Measurements from ENCODE around the gene TBKBP1.
"Not testable (repeated sequence)": the region's sequence is repeated elsewhere in the genome, so short reads cannot be mapped to it uniquely, and the experiment has no call there.

The TBKBP1 gene

DNA sequence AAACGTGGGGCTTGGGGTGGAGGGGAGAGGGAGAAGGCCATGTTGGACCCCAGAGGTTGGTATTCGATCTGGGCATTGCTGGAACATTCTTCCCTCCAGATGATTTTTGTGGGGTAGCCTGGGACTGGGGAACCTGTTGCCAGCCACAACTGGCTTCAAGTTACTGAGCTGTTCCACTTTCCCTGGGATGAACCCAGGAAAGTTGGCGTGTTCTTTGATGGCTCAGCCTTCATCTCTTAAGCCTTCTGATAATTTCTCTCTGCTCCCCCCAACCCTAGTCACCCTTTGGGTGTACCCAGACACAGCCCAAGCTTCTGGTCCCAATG lies 41.1 kb downstream of the TBKBP1 start:
- no peak for DNase-seq

DNA sequence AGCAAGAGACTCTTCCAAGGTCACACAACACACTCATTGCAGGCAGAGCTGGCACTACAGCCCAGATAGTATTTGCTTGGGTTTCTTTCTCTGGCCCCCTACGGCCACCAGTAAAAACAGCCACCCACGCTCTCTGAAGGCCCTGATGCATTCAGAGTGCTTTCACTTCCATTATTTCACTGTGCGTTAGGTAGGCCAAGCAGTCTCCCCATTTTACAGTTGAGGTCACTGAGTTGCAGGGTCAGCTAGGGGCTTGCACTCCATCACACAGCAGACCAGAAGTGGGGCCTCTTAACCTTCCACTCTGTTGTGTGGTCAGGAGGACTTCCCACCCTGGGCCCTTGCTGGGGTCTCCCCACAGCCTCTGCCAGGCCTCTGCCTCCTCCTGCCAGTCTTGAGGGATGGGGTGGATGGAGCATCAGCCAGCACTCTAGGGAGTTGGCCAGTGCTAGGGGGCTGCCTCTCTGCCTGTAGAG lies 41.6 kb downstream of the TBKBP1 start:
- peak; percentile 37 for DNase-seq

DNA sequence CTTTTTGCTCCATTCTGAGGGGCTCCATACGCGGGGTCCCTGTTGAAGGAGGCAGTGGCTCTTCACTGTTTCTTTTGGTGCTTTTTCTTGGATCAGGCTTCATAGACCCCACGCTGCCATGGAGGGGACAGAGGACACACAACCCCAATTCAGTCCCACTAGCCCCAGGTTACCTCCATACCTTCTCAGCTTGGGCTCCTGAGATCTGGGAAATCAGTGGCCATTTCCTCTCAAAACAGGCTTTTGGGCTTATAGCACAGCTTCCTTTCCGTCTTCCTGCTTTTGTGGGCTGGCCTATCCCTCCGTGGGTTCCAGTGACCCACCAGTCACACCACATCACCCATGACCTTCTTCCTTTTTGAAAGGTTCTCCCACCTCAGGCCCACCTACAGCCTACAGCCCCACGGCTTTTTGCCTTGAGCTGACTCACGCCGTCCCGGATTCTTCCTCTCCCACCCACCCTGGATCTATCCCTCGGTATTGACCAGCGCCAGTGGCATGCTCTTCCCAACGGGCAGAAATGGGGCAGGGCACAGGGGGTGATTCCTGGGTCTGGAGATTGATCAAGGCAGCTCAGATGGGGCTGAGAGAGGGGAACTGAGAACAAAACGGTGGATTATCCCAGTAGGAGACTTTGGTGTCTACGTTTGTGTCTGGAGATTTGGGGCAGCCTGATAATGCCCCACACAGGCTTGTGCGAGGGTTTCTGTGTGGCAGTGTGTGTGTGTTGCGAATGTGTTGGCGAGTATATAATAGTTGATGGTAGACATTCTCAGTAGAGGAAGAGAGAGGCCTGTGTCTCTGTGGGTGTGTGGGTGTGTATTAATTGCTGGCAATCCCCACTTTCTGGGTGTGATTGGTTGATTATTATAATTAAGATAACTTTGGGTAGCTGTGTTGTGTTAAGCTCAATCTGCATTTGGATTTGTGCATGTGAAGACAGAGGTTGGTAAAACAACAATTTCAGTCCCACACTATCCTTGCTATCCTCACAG lies 42.8 kb downstream of the TBKBP1 start:
- no peak for DNase-seq

DNA sequence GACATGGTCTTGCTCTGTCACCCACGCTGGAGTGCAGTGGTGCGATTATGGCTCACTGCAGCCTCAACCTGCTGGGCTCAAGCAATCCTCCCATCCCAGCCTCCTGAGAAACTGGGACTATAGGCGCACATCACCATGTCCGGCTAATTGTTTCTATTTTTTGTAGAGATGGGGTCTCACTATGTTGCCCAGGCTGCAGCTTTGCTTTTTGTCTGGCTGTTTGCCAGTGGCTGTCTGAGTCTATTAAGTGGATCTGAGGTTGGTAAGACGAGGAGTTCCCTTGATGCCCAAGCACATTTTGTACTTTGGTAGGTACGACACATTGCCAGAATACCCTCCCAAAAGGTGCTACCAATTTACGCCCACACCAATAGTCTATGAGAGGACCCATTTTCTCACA lies 44.2 kb downstream of the TBKBP1 start:
- no peak for DNase-seq

DNA sequence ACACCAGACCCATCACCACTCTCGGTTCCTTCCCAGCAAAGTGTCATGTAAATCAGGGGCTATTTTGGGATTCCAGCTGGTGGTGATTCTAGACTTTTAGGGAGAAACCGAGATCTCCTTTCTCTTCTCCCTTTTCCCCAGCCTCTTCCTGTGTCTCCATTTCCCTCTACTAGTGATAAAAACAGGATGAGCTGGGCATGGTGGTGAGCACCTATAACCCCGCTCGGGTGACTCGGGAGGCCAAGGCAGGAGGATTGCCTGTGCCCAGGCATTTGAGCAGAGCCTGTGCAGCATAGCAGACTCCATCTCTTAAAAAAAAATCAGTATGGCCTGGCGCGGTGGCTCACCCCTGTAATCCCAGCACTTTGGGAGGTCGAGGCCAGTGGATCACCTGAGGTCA lies 45.2 kb downstream of the TBKBP1 start:
- DNase-seq: no peak

DNA sequence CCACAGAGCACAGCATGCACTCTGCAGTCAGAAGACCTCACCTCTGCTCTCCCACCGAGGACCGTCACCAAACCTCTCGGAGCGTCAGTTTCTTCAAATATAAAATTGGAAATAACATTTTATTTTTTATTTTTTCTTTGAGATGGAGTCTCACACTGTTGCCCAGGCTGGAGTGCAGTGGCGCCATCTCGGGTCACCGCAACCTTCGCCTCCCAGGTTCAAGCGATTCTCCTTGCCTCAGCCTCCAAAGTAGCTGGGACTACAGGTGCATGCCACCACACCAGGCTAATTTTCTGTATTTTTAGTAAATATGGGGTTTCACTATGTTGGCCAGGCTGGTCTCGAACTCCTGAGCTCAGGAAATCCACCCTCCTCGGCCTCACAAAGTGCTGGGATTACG lies 46.0 kb downstream of the TBKBP1 start:
- DNase-seq: not testable (repeated sequence)

DNA sequence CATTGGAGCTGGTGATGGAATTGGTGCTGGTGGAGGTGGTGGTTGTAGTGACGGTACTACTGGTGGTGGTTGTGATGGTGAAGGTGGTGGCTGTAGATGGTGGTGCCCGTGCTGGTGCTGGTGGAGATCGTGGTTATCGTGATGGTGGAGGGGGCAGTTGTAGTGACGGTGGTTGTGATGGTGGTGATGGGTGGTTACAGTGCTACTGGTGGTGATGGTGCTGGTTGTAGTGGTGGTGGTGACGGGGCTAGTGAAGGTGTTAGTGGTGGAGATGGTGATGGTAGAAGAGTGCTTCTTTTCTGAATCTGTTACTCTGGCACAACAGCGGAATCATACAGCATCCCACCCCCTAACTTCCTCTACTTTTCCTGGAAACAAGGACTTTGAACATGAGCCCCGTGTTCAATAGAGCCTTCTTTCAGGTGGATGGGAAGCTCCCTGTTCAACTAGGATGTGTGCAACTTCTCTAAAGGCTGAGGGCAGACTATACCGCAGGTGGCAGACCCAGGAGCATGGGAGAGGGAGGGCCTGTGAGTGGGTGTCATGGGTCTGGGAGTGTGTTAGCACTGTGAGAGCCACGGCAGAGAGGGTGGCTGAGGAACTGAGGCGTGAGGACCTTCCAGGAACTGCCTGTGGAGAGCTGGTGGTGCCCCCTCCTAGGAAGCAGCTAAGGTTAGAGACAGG lies 47.3 kb downstream of the TBKBP1 start:
- DNase-seq: no peak

DNA sequence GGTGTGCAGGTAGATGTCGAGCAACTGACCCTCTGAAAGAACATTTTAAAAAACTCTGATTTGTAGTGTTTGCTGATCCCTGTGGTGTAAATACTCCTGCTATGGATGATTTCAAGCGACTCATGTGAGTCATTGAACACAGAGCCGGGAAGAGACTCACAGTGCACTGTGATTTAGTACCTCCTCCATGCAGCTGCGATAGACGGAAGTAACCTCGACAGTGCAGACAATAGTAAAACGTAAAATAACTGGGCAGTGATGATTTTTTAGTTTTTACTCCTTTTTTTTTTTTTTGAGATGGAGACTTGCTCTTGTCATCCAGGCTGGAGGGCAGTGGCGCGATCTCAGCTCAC lies 47.8 kb downstream of the TBKBP1 start:
- no peak for DNase-seq

DNA sequence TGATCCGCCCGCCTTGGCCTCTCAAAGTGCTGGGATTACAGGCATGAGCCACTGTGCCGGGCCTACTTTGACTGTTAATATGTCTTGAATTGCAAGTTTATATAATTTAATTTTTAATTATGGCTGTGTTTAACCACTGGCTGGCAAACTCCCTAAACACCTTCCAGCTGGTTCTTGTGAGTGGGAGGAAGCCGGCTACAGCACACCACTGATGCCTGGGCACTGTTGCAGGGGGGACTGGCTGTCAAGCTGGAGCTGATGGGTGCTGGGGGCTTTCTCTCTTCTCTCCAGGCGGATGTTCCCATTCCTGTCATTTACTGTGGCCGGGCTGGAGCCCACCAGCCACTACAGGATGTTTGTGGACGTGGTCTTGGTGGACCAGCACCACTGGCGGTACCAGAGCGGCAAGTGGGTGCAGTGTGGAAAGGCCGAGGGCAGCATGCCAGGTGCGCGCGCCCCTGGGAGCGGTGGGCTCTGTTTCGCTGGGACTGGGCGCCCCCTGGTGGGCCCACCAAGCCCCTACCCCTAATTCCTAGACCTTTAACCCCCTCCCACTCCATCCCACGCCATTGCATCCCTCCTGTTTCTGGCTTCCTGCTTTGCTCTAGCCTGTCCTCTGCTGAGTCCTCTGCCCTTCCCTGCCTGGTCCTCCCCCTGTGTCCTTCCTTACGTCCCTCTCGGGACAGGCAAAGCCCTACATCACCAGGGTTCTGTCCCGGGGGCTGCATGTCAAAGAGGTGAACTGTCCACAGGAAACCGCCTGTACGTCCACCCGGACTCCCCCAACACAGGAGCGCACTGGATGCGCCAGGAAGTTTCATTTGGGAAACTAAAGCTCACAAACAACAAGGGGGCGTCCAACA lies 48.6 kb downstream of the TBKBP1 start:
- peak; percentile 77 for DNase-seq

DNA sequence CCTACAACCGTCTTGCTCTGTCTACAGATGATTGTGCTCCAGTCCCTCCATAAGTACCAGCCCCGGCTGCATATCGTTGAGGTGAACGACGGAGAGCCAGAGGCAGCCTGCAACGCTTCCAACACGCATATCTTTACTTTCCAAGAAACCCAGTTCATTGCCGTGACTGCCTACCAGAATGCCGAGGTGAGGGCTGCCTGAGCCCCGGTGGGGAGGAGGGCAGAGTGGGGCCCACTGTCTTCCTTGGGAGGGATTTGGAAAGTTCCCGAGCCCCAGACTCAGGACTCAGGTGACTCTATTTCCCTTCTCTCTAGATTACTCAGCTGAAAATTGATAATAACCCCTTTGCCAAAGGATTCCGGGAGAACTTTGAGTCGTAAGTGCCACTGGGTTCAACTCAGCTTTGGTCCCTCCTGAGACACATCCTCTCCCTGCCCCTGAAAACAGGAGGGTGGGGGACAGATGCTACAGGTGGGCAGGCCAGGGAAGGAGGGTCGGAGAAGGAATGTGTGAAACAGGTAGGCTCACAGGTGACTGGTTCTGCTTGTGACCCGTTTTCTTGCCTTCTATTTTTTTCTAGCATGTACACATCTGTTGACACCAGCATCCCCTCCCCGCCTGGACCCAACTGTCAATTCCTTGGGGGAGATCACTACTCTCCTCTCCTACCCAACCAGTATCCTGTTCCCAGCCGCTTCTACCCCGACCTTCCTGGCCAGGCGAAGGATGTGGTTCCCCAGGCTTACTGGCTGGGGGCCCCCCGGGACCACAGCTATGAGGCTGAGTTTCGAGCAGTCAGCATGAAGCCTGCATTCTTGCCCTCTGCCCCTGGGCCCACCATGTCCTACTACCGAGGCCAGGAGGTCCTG lies 50.4 kb downstream of the TBKBP1 start:
- no peak for DNase-seq

DNA sequence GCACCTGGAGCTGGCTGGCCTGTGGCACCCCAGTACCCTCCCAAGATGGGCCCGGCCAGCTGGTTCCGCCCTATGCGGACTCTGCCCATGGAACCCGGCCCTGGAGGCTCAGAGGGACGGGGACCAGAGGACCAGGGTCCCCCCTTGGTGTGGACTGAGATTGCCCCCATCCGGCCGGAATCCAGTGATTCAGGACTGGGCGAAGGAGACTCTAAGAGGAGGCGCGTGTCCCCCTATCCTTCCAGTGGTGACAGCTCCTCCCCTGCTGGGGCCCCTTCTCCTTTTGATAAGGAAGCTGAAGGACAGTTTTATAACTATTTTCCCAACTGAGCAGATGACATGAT lies 51.0 kb downstream of the TBKBP1 start:
- peak; percentile 30 for DNase-seq

DNA sequence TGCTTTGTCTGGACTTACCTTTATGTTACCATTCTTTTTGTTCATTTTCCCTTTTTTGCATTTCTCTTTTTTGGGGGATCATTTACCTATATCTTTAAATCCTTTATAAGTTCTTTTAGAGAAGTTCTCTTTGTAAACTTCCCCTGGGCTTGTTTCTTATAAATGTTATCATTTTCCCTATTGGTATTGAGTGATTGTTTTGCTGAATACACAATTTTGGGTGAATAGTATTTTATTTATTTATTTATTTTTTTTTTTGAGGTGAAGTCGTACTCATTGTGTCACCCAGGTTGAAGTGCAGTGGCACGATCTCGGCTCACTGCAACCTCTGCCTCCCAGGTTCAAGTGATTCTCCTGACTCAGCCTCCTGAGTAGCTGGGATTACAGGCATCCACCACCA lies 57.5 kb downstream of the TBKBP1 start:
- no peak for DNase-seq

DNA sequence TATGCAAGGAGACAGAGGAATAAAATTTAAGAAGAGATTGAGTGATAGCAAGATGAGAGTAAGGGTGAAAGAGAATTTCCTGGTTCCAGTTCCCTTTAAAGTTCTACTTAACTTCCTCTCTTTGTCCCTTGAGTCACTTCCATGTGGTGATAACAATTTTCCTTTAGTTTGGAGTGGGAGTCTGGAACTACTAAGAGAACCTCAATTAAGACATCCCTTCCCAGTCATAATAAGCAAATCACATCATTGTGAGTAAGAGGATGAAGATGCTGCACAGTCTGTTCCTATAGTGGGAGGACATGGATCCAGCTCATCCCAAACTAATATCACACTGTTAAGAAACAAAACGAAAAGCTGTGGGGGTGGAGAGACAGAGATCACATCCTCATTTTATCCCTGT lies 63.4 kb downstream of the TBKBP1 start:
- no peak for DNase-seq

DNA sequence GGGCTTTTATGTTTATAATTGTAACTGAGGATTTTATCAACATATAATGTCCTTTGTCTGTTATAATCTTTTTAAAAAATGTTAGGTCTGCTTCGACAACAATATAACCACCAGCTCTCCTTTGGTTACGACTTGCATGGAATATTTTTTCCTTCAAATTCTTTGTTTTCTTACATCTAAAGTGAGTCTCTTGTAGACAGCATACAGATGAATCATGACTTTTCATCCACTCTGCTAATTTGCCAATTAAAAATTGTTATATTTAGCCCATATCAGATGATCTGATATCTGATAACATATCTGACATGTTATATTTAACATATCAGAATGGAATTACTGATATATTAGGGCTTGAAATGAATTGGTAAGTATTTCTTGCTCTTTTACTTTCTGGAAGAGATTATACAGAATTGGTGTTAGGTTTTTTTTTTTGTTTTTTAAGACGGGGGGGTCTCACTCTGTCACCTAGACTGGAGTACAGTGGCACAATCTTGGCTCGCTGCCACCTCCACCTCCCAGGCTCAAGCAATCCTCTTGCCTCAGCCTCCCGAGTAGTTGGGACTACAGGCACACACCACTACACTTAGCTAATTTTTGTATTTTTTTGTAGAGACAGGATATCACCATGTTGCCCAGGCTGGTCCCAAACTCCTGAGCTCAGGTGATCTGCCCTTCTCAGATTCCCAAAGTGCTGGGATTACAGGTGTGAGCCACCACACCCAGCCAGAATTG lies 66.6 kb downstream of the TBKBP1 start:
- no peak for DNase-seq
